ENCODE measurements around the gene MAGI1.

DNA sequence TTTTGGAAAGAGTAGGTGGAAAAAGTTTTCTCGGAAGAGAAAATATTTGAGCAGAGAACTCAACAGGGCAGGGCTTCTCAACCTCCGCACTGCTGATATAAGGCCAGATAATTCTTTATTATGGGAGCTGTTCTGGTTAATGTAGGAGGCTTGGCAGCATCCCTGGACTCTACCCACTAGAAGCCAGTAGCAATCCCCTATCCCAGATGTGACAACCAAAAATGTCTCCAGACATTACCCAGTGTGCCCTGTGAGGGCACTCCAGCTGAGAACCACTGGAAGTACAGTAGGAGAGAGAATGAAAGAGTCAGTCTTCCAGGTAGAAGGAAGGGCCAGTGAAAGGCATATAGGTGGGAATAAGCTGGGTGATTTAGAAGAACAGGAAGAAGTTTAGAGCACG lies 703.1 kb downstream of the MAGI1 start:
- TF ChIP-seq CTCF (IDR thresholded peaks at IDR 0.05), result no peak
- TF ChIP-seq POLR2A (IDR thresholded peaks at IDR 0.05), result no peak

Measured in vagina (tissue), 2 donors.